G401 (cell line): ENCODE data around the gene CBR1. TPM values are rescaled to one million over a fixed set of nuclear protein-coding genes. Genes with fewer than 3 reads are reported as not detected.
A peak's percentile ranks its signal among the peaks of the same experiment; 100 is the strongest.
"Not testable (repeated sequence)": the region's sequence is repeated elsewhere in the genome, so short reads cannot be mapped to it uniquely, and the experiment has no call there.

Experiments used
- DNase-seq: peaks from one replicate; pipeline ENCODE4 v3.0.0-alpha.2; 2015; ENCODE audit warnings: low spot score
- in situ Hi-C: cut with HindIII; loops from 2 replicates; pipeline ENCODE4 v1.10.0; 2016; ENCODE audit warnings: low sequenced_read_pairs, mixed read lengths
- total RNA-seq: library from RNA; depleted of rRNA; stranded (reverse); fragments of >200 nt; shearing (Covaris generic); gene quantifications from 2 replicates; pipeline ENCODE4 v1.2.3, GENCODE V29; 2014

Gene CBR1
- total RNA-seq, 1 experiment from 2014 or later: 4.4 TPM

DNA sequence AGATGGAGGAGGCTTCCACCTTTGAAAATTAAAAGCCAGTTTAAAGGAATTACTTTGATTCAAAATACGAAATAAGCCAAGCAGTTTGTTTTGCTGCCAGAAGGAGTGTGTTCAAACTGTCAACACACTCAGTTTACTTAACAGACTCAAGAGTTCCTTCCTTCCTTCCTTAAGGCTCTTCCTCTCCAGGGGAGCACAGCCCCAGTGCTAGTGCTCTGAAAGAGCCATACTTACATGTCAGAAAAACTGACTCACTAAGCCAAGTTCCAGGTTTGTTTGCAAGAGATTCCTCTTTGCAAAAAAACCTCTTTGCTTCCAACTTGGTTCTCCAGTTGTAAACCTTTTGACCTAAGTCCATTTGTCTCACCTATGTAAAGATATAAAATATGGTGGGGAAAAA lies 23.8 kb upstream of the CBR1 start:
- DNase-seq: no peak
- in situ Hi-C loops: no loop called here

DNA sequence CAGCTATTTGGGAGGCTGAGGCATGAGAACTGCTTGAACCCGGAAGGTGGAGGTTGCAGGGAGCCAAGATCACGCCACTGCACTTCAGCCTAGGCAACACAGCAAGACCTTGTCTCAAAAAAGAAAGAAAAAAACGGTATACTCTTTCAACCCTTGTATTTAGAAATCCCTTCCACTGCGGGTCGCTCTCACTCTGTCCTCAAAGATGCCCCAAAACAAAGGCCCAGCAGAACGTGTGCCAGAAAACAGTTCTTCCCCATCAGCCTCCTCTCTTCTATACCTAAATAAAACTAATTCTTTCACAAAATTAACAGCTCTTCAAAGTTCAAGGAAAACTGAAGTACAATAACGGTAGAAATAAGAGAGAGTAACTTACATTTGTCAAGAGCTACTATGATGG lies 22.7 kb upstream of the CBR1 start:
- DNase-seq: no peak
- in situ Hi-C loops: no loop called here

DNA sequence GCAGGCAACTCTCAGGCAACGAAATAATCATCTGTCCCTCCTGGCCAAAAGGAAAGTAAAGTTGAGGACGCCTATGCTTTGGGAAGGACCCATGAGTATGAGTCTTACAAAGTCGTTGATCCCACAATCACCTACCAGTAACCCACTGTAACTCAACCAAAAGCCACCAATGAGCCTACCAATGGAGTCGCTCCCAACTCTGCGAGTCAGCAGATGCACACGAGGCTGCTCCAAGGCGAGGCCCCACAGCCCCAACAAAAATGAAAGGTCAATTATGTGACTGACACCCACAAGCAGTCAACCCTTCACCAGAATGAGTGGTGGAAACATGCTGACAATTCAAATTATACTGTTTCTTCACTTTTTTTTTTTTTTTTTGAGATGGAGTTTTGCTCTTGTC lies 21.5 kb upstream of the CBR1 start:
- in situ Hi-C loops: no loop called here
- DNase-seq: no peak

DNA sequence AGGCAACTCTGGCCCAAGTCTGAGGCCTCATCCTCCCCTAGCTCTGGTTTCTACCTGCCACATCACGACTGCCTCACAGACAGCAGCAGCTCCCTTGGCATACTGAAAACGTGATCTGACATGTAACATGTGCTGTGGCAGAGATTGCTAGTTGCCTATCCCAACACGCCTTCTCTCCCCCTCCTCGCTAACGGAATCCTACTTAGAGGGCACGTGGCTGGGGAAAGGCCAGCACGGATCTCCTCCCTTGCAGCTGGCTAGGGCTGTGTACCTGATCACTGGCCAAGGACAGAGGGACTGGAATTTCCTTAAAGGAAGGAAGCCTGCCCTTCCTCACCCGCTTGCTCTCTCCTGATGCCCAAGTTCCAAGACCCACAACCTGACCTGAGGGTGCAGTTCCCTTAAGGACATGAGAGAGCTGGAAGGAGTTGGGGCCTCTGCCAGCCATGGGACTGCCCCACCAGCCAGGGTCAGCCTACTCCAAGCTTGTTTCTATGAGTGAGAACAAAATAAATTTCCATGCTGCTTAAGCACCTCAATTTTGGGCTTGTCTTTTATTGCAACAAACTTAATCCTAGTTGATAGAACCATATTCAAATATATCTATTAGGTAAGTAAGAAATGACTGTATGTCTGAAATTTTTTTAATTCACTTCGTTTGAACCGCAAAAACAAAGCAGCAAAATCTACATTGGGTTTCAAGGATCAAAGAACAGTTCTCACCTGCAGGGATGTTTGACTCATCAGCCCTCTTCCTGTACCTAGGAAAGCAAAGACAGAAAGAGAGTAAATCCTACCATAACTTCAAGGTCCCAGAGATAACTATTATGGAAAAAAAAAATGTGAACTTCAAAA lies 16.7 kb upstream of the CBR1 start:
- in situ Hi-C loops: no loop called here
- DNase-seq: no peak

DNA sequence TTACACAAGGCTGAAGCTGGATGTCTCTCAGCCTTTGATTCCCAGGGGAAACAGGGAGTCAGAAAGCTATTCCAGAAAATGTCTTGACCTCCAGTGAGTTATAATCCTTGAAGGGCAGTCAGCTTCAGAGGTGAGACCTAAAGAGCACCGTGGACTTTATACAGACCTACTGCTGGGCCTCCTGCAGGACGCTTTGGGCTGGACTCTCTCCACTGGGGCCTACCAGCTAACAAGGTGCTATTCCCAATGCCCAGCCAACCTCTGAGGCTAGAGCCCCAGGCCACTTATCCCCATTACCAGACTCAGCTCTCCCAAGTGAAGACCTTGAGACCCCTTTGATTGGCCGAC lies 16.1 kb upstream of the CBR1 start:
- in situ Hi-C loops: no loop called here
- no peak for DNase-seq

DNA sequence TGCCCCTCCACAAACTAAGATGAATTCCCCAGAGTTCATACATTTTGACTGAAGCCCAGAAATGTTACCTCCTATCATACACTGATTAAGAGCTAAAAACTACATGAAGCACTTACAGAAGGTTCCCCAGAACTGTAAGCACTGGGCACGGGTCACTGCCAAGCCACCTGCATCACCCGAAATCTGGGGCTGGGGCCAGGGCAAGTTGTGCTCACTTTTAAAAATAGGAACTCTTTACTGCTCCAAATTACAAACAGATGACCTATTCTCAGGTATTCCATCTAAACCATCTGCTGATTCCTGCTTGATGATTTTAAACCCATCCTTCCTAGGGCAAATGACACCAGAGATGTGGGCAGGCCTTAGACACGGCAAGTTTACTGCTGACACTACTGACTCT lies 14.3 kb upstream of the CBR1 start:
- DNase-seq: peak; percentile 72
- in situ Hi-C loops: no loop called here

DNA sequence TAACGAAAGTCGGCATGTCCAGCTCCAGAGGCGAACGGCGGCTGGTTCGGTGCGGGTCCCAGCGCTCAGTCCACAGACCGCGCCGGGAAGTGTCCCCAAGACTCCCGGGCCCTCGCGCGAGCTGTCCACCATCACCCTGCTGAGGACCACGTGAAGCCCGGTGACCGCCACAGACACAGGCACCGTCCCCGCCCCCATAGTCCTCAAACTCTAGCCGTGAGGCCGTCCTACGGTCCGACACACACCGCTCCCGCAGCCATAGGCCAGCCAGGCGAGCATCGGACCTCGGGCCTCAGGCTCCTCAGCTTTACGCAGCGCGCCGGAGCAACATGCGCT lies 10.0 kb upstream of the CBR1 start:
- DNase-seq: no peak
- in situ Hi-C loops: no loop called here

DNA sequence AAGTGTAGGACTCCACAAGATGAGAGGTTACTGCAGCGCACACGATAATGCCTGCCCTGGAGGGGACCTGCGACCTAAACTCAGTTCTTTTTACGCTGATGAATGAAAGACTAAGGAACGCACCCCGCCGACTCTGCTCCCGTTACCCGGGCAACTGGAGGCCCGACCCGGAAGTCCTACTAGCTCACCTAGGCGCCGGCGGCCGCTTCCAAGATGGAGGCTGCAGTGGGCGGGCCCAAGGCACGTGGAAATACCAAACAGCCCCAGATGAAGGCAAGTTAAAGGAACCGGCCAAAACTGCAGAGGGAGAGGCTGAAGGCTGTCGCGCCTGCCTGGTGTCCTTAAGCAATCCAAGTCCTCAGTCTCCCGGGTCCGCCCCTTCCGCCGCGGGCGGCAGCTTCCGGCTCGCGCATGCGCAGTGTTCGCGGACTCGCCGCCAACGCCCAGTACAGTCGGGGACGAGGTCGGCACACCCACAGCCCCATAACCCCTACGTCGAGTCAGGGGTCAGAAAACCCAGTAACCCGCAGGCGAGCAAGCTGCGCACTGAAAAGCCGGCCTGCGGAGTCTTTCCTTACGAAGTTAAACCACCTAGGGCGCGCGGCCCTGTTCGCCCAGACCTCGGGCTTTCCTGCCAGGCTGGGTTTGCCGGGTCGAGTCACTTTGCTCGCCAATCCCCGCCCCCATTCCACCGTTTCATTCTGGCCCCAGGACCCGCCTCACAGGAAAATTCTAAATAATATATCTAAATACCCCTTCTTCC lies 9.5 kb upstream of the CBR1 start, which contains the start of gene SETD4:
SETD4 (minus strand) TSS at position 368 of the 763 bp plus-strand sequence. CDS start 1,638 bp downstream, outside the sequence.
- peak; percentile 94 for DNase-seq
- in situ Hi-C loops: no loop called here

DNA sequence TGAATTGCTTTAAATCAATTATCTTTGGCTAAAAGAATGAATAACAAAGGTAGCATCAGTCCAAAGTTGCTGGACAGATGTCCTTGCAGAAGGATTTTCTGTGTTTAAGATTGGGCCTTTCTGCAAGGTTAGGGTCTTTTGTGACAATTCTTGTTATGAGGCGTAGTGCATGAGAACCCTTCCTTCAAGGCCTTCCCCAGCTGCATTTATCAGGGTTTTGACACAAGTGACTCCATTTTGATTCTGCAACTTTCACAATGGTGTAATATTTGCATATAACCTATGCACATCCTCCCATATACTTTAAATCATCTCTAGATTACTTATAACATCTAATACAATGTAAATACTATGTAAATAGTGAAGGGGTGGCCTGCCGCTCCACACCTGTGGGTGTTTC lies 8.4 kb upstream of the CBR1 start:
- no peak for DNase-seq
- in situ Hi-C loops: no loop called here

DNA sequence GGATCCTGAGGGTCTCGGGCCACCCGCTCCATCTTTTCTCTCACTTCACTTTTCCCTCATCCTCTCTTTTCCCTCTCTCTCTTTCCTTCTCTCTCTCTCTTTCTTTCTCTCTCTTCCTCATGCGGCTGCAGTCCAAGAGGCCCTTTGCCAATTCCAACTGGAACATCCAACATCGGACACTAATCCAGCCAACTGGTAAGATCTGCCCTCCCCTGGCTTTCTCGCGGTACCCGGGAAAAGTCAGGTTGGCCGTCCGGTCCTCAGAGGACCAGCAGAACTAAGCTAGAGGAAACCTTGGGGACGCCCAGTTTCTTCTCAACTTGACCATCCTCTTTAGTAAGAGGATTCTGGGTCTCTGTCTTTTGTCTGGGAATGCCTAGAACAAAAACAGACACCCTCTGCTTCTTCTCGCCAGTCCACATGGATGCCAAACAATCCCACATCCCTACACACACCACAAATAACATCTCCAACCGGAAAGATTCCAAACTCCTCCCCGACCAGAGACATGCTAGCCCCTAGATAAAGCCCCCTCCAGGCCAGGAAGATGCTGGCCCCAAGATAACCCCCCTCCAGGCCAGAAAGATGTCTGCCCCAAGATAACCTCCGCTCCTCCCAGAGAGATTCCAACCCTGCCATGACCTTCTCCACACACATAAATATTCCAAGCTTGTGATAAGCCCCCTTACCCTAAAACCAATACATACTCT lies 6.3 kb upstream of the CBR1 start:
- in situ Hi-C loops: no loop called here
- no peak for DNase-seq

DNA sequence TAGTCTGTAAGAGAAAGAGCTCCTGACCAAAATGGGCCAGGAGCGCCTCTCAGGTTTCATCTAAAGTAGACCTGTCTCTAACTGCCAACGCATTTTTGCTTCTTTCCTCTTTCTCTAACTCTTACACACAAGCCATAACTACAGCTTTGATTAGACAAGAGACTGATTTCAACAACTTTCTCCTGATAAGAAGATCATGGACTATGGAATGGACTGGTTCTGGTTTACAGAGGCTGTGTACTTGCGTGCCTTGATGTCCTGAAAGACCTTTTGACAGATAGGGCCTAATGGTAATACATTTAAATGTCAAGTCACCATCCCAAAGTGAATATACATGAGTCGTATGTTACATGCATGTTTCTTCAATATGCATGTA lies 5.8 kb upstream of the CBR1 start:
- no peak for DNase-seq
- in situ Hi-C loops: no loop called here

DNA sequence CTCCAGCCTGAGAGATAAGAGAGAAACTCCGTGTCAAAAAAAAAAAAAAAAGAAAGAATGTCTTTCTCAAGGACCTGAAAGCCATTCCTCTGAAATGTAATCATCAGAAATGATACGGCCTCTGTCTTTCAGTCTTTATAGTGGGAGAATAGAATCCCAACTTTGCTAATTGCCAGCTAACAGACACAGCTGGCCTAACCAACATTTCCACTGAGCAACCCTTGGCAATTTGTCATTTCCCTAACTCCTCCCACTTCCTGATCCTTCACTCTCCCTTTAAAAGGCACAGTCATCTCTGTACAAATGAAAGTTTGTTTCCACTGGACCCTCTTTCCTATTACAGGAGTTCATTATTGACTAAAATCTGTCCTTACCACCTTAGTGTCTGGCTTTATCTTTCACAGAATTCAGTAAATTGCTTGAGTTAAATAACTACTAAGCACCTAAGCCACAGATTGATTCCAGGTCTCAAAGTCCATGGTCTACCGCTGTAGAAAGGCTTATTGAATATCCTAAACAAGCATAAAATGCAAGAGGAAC lies 4.3 kb upstream of the CBR1 start:
- no peak for DNase-seq
- in situ Hi-C loops: no loop called here

DNA sequence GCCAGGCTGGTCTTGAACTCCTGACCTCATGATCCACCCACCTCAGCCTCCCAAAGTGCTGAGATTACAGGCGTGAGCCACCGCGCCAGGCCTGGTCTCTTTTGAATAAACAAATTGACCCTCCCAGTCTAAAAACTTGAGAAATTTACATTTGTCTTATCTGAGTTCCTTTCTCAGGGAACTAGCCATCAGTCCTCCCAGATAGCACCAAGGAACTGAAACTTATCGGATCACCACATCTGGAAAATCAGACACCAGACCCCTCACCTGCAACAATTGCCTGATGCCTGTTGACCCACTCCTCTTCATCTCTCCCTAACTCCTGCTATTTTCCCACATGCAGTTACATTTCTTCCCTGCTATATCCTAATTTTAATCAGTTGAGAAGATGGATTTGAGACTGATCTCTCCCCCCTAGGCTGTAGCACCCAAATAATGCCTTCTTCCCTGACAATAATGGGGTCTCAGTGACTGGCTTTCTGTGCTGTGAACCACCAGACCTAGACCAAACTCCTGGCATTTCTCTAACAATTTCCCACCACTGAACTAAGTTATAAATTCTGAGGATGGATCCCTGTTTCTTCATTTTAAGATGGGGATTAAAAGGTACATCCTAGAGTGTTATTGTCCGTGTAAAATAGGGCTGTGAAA lies 951 bp upstream of the CBR1 start:
- in situ Hi-C loops: no loop called here
- no peak for DNase-seq

DNA sequence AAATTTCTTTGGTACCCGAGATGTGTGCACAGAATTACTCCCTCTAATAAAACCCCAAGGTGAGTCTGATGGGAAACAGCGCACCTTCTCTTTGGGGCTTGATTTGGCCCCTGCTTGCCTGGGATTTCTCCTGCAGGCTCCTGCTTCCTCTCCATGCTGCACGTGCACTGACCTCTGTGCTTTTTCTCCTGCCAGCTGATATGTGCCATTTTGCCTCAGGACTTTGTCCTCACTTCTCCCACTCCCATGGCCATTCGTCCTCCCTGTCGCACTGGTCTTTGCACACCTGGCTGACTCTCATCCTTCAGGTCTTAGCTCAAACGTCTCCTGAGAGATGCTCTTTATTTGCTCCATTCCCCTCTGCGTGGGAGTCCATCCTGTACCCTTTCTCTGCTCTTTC lies 1.2 kb downstream of the CBR1 start:
- in situ Hi-C loops: no loop called here

DNA sequence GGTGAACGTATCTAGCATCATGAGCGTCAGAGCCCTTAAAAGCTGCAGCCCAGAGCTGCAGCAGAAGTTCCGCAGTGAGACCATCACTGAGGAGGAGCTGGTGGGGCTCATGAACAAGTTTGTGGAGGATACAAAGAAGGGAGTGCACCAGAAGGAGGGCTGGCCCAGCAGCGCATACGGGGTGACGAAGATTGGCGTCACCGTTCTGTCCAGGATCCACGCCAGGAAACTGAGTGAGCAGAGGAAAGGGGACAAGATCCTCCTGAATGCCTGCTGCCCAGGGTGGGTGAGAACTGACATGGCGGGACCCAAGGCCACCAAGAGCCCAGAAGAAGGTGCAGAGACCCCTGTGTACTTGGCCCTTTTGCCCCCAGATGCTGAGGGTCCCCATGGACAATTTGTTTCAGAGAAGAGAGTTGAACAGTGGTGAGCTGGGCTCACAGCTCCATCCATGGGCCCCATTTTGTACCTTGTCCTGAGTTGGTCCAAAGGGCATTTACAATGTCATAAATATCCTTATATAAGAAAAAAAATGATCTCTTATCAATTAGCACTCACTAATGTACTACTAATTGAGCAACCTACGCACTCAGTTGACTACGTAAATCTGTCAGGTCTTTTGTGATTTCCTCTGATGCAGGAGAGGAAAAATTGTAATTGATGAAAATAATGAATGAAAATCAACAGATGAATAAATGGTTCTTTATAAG lies 2.8 kb downstream of the CBR1 start:
- no peak for DNase-seq
- in situ Hi-C loops: no loop called here

More for the DNA sequence above, 1.2 kb downstream of the CBR1 start:
- no peak for DNase-seq

DNA sequence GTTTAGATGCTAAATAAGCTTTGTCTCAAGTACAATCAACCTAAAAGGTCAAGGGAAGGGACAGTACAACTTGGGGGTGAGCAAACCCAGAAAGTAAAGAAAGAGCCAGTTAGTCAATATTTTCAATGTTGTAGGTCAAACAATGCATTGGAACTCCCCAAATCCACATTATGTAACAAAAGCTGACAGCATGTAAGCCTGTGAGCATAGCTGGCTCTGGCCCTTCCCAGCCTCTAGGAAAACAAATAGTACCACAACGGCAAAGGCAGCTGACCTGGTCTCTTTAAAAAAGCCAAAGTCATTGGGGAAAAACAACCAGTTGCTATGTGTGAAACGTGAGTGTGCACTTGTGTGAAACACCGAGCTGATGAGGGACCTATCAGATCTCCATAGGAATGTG lies 3.4 kb downstream of the CBR1 start:
- DNase-seq: peak; percentile 49
- in situ Hi-C loops: no loop called here

DNA sequence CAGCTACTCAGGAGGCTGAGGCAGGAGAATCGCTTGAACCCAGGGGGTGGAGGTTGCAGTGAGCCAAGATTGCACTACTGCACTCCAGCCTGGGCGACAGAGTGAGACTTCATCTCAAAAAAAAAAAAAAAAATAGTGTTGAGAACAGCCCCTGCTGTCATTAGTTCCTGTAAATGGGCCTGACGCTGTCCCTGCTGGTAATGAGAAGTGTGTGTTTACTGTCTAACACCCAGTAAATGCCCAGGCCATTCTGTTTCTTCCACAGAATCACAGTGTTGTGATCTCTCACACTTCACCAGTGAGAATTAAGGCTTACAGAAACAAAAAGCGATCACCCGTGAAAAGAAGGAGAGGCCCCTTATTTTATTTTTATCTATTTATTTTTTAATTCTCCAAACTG lies 4.1 kb downstream of the CBR1 start:
- in situ Hi-C loops, DNase-seq: not testable (repeated sequence)

DNA sequence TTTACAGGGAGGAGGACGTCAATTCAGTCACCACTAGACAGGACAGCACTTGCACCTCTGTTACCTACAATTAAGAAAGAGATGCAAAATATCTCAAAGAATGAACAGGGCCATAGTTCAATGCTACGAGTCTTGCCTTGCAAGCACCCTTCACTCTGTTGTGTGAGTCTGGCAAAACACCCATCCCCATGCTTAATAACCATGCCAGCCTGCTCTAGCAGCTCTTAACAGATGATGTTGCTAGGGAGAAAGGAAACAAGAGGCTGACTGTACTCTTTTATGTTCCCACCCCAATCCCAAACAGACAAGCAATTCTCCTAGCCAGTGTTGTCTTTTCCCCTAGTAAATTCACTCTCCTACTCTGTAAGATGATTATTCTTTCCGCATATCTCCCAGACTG lies 5.3 kb downstream of the CBR1 start:
- in situ Hi-C loops: no loop called here
- DNase-seq: peak; percentile 41

DNA sequence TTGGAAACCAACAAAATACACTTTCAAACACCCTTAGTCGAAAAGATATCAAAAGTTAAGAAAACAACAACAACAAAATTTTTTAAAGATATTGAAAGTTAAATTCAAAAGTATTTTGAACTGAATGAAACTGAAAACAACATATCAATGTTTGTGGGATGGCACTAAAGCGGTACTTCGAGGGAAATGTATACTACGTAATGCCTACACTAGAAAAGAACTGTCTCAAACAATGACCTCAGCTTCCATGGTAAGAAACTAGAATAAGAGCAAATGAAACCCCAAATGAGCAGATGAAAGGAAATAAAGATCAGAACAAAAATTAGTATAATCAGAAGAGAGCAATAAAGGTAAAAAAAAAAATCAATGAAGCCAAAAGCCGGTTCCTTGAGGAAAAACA lies 6.1 kb downstream of the CBR1 start:
- DNase-seq: no peak
- in situ Hi-C loops: no loop called here
